MM.1S (cell line): ENCODE results near the gene PHF12.

Source experiments
- EZH2 ChIP-seq: fragments of 300-600 bp; sonication (generic); optimal IDR thresholded peaks from 2 replicates; pipeline ENCODE3; 2017; ENCODE audit warnings: low read depth, mild to moderate bottlenecking, antibody characterized with exemption, low read length, mixed read lengths
- EZH2phosphoT487 ChIP-seq: fragments of 300-600 bp; sonication (generic); IDR thresholded peaks from 2 replicates; pipeline ENCODE4 v1.6.1; 2018; ENCODE audit warnings: antibody characterized with exemption, low read length
- TF ChIP-seq, protein P1 (sequence below): fragments of 300-600 bp; sonication (generic); IDR thresholded peaks from 2 replicates; pipeline ENCODE4 v1.5.1; 2016; ENCODE audit warnings: antibody characterized with exemption, low read length, mixed read lengths

DNA sequence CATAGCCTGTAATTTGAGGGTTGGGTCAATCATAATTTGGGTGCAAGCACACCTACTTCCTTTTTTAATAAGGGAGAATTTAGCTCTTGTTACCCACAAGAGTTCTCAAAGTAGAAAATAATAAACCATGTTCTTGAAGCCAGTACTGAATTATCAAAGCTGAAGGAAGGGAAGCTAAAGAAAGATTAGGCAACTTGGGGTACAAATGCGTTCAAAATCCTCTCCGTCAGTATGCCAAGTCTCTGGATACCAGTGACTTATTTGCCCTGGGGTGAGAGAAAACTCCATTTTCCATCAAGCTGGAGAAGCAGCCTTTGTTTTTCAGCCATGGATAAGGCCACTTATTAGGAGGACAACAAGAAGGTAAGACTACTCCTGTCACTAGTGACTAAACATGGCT lies 25.0 kb downstream of the PHF12 start:
- TF ChIP-seq, protein P1, sequence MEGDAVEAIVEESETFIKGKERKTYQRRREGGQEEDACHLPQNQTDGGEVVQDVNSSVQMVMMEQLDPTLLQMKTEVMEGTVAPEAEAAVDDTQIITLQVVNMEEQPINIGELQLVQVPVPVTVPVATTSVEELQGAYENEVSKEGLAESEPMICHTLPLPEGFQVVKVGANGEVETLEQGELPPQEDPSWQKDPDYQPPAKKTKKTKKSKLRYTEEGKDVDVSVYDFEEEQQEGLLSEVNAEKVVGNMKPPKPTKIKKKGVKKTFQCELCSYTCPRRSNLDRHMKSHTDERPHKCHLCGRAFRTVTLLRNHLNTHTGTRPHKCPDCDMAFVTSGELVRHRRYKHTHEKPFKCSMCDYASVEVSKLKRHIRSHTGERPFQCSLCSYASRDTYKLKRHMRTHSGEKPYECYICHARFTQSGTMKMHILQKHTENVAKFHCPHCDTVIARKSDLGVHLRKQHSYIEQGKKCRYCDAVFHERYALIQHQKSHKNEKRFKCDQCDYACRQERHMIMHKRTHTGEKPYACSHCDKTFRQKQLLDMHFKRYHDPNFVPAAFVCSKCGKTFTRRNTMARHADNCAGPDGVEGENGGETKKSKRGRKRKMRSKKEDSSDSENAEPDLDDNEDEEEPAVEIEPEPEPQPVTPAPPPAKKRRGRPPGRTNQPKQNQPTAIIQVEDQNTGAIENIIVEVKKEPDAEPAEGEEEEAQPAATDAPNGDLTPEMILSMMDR, result no peak
- TF ChIP-seq EZH2 (no peak), EZH2phosphoT487 (no peak)
